H1 (cell line): ENCODE data around the gene OXSR1. TPM values are rescaled to one million over a fixed set of nuclear protein-coding genes. Genes with fewer than 3 reads are reported as not detected.

Experiments used
- ATF2 ChIP-seq: IDR thresholded peaks from 2 replicates; pipeline ENCODE4 v1.6.1; 2012; ENCODE audit warnings: low read length, inconsistent platforms
- BACH1 ChIP-seq: IDR thresholded peaks from 2 replicates; pipeline ENCODE4 v1.6.1; 2012; ENCODE audit warnings: low read length, improper control_type of control experiment
- CEBPB ChIP-seq: IDR thresholded peaks from 2 replicates; pipeline ENCODE4 v1.6.1; 2012; ENCODE audit warnings: low read depth, low read length
- CTCF ChIP-seq, 3 experiments: IDR thresholded peaks; 1 replicate in 2 of 3; 2 replicates in 1 of 3; pipeline versions ENCODE4 v1.5.1 to v1.6.1; 2011; ENCODE audit warnings: low read length in 3 of 3, mild to moderate bottlenecking in 3 of 3, inconsistent platforms in 2 of 3, low read depth in 1 of 3, moderate library complexity in 1 of 3; ENCODE audit not compliant: insufficient read depth in 1 of 3; ENCODE audit errors: control extremely low read depth in 1 of 3
- EGR1 ChIP-seq: IDR thresholded peaks from 2 replicates; pipeline ENCODE4 v1.6.1; 2011; ENCODE audit warnings: low read depth, low read length, borderline replicate concordance
- RXRA ChIP-seq: IDR thresholded peaks from 2 replicates; pipeline ENCODE4 v1.6.1; 2011; ENCODE audit warnings: low read depth, mild to moderate bottlenecking, low read length, moderate library complexity; ENCODE audit not compliant: insufficient read depth
- SIN3A ChIP-seq, 2 experiments: IDR thresholded peaks in 1 of 2; conservative IDR thresholded peaks in 1 of 2; 2 replicates each; pipeline ENCODE4 v1.6.1; 2011 to 2012; ENCODE audit warnings: low read length in 2 of 2, improper control_type of control experiment in 1 of 2, low read depth in 1 of 2, mild to moderate bottlenecking in 1 of 2
- TAF1 ChIP-seq: IDR thresholded peaks from 2 replicates; pipeline ENCODE4 v1.6.1; 2011; ENCODE audit warnings: mild to moderate bottlenecking, low read depth, low read length
- polyA plus RNA-seq, 7 experiments: library from polyadenylated mRNA; depleted of rRNA in 3 of 7; stranded (reverse) in 5 of 7; unstranded in 2 of 7; fragments of >200 nt in 5 of 7; fragments of 200-250 nt in 2 of 7; gene quantifications; 1 replicate in 5 of 7; 2 replicates in 1 of 7; 4 replicates in 1 of 7; pipeline versions ENCODE4 v1.2.1 to v1.2.3, GENCODE V29; 2011 to 2013; ENCODE audit warnings: missing spikeins in 2 of 7, mixed read lengths in 2 of 7
- total RNA-seq: library from RNA; stranded (reverse); fragmentation: NEBNext Ultra II Directional; extraction: Animal tissue kit (Norgen Biotek cat#: 25700); gene quantifications from 2 replicates; pipeline ENCODE4 v1.2.1, GENCODE V29; 2021

Gene OXSR1
- total and polyA plus RNA-seq, 2 of the 8 experiments (the other 6 are each of a cell fraction or from before 2014, with no cell fraction given), result 25.1 to 47.0 TPM

- TF ChIP-seq CTCF (IDR thresholded peaks at IDR 0.05; ENCODE audit: control extremely low read depth in 1 of 3, insufficient read depth in 1 of 3, low read depth in 1 of 3, low read length in 3 of 3) (no peak), RXRA (no peak), EGR1 (no peak), SIN3A (conservative IDR thresholded peaks at IDR 0.05 in 1 of 2, IDR thresholded peaks at IDR 0.05 in 1 of 2; ENCODE audit: low read depth in 1 of 2, low read length in 2 of 2) (no peak; a peak in 1 of 4 replicates), TAF1 (peak; percentile 73), ATF2 (no peak; the same call in 1 of the 2 replicates), CEBPB (no peak), BACH1 (peak; percentile 65)
Measured at GRCh38 chr3:38164952-38165721, at the start of gene OXSR1 (continued).
